GM12878 (cell line): ENCODE measurements around the gene ZNF655.

ENCODE experiments used
- NFIC ChIP-seq: IDR thresholded peaks from 2 replicates; pipeline ENCODE4 v1.6.1; 2012; ENCODE audit warnings: low read depth, mild to moderate bottlenecking, inconsistent platforms, low read length, moderate library complexity
- RAD51 ChIP-seq: fragments of 450-650 bp; IDR thresholded peaks from 2 replicates; pipeline ENCODE4 v1.6.1; 2016; ENCODE audit warnings: moderate library complexity, mild to moderate bottlenecking, inconsistent platforms
- TF ChIP-seq, protein P1 (sequence below), 3 experiments: IDR thresholded peaks in 2 of 3; conservative IDR thresholded peaks in 1 of 3; 2 replicates each; pipeline ENCODE4 v1.5.1; 2011; ENCODE audit warnings: low read depth in 3 of 3, low read length in 3 of 3, mild to moderate bottlenecking in 3 of 3, control low read depth in 2 of 3, moderate library complexity in 2 of 3, inconsistent platforms in 1 of 3, mixed read lengths in 1 of 3; ENCODE audit not compliant: control insufficient read depth in 2 of 3, insufficient read depth in 1 of 3; ENCODE audit errors: extremely low read depth in 1 of 3
- TF ChIP-seq, protein P2 (sequence below): IDR thresholded peaks from 2 replicates; pipeline ENCODE4 v1.6.1; 2011; ENCODE audit warnings: borderline replicate concordance, low read depth, mild to moderate bottlenecking, moderate library complexity, mixed read lengths, low read length; ENCODE audit not compliant: insufficient read depth; ENCODE audit errors: extremely low read length
- TF ChIP-seq, protein P3 (sequence below): IDR thresholded peaks from 2 replicates; pipeline ENCODE4 v1.6.1; 2012; ENCODE audit warnings: mild to moderate bottlenecking, low read depth, low read length
- TF ChIP-seq, protein P4 (sequence below): fragments of 450-650 bp; IDR thresholded peaks from 2 replicates; pipeline ENCODE4 v1.6.1; 2017; ENCODE audit warnings: low read depth, mild to moderate bottlenecking, moderate library complexity

DNA sequence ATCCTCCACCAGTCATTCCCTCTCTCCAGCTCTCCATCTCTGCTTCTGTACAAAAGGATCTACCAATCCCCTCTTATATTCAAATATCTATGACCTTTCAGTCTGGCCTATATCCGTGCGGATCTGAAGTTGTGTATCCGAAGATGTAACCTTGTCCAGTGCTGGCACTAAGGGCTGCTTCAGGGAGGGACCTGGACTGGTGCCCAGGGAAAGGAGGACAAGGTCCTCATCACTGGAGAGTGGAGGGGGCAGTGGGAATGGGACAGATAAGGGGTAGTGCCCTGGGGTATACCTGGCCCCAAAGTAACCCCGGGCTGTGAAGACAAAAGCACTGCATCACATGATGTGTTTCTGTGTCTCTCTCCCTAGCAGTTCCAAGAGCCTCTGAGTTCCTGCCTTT lies 41.4 kb downstream of the ZNF655 start:
- TF ChIP-seq, protein P1, sequence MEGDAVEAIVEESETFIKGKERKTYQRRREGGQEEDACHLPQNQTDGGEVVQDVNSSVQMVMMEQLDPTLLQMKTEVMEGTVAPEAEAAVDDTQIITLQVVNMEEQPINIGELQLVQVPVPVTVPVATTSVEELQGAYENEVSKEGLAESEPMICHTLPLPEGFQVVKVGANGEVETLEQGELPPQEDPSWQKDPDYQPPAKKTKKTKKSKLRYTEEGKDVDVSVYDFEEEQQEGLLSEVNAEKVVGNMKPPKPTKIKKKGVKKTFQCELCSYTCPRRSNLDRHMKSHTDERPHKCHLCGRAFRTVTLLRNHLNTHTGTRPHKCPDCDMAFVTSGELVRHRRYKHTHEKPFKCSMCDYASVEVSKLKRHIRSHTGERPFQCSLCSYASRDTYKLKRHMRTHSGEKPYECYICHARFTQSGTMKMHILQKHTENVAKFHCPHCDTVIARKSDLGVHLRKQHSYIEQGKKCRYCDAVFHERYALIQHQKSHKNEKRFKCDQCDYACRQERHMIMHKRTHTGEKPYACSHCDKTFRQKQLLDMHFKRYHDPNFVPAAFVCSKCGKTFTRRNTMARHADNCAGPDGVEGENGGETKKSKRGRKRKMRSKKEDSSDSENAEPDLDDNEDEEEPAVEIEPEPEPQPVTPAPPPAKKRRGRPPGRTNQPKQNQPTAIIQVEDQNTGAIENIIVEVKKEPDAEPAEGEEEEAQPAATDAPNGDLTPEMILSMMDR (IDR thresholded peaks at IDR 0.05 in 2 of 3, conservative IDR thresholded peaks at IDR 0.05 in 1 of 3; ENCODE audit: control insufficient read depth in 2 of 3, extremely low read depth in 1 of 3, insufficient read depth in 1 of 3, low read depth in 3 of 3, low read length in 3 of 3): no peak
- TF ChIP-seq, protein P2, sequence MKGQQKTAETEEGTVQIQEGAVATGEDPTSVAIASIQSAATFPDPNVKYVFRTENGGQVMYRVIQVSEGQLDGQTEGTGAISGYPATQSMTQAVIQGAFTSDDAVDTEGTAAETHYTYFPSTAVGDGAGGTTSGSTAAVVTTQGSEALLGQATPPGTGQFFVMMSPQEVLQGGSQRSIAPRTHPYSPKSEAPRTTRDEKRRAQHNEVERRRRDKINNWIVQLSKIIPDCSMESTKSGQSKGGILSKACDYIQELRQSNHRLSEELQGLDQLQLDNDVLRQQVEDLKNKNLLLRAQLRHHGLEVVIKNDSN: no peak
- TF ChIP-seq NFIC: no peak
- TF ChIP-seq, protein P3, sequence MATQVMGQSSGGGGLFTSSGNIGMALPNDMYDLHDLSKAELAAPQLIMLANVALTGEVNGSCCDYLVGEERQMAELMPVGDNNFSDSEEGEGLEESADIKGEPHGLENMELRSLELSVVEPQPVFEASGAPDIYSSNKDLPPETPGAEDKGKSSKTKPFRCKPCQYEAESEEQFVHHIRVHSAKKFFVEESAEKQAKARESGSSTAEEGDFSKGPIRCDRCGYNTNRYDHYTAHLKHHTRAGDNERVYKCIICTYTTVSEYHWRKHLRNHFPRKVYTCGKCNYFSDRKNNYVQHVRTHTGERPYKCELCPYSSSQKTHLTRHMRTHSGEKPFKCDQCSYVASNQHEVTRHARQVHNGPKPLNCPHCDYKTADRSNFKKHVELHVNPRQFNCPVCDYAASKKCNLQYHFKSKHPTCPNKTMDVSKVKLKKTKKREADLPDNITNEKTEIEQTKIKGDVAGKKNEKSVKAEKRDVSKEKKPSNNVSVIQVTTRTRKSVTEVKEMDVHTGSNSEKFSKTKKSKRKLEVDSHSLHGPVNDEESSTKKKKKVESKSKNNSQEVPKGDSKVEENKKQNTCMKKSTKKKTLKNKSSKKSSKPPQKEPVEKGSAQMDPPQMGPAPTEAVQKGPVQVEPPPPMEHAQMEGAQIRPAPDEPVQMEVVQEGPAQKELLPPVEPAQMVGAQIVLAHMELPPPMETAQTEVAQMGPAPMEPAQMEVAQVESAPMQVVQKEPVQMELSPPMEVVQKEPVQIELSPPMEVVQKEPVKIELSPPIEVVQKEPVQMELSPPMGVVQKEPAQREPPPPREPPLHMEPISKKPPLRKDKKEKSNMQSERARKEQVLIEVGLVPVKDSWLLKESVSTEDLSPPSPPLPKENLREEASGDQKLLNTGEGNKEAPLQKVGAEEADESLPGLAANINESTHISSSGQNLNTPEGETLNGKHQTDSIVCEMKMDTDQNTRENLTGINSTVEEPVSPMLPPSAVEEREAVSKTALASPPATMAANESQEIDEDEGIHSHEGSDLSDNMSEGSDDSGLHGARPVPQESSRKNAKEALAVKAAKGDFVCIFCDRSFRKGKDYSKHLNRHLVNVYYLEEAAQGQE: no peak
- TF ChIP-seq, protein P4, sequence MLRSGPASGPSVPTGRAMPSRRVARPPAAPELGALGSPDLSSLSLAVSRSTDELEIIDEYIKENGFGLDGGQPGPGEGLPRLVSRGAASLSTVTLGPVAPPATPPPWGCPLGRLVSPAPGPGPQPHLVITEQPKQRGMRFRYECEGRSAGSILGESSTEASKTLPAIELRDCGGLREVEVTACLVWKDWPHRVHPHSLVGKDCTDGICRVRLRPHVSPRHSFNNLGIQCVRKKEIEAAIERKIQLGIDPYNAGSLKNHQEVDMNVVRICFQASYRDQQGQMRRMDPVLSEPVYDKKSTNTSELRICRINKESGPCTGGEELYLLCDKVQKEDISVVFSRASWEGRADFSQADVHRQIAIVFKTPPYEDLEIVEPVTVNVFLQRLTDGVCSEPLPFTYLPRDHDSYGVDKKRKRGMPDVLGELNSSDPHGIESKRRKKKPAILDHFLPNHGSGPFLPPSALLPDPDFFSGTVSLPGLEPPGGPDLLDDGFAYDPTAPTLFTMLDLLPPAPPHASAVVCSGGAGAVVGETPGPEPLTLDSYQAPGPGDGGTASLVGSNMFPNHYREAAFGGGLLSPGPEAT: no peak
- TF ChIP-seq RAD51: no peak
